ENCODE measurements around the gene WDR90.

WDR90 gene

DNA sequence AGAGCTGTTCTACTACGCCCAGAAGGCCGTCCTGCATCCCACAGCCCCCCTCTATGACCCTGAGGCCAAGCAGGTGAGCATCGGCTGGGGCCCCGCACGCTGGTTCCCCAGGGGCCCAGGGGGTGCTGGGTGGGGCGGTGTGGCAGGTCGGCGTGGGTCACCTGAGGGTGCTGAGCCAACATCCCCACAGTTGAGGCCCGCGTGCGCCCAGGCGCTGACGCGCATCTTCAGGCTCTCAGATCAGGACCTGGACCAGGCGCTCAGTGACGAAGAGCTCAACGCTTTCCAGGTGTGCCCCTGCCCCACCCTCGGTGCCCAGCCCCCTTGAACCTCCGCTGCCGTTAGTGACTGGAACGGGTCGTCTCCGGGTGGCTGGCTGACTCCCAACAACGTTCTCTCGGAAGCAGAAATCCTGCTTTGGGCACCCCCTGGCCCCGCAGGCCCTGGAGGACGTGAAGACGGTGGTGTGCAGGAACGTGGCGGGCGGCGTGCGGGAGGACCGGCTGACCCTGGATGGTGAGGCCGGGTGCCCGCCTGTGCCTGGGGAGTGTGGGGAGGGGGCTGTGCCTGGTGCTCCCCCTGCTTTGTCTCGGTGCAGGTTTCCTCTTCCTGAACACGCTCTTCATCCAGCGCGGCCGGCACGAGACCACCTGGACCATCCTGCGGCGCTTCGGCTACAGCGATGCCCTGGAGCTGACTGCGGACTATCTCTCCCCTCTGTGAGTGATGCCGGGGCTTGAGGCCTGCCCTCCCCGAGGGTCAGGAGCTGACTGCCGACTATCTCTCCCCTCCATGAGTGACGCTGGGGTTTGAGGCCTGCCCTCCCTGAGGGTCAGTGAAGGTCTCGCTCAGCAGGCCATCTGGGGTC, 21.6 kb downstream of the WDR90 start:
- no peak for DNase-seq (ENCODE audit: extremely low spot score)
- ChIA-PET CTCF (interaction anchor here (2.0 to 5.5 kb wide), 2 partner anchors 9 to 23 kb away, joined by 5 to 28 read pairs; partner anchors contain the start of gene STUB1), POLR2A (interaction anchor here (0.6 kb wide), 1 partner anchor 1107 kb away, joined by 3 read pairs; no protein-coding TSS in a partner anchor)
- TF ChIP-seq, protein P1, sequence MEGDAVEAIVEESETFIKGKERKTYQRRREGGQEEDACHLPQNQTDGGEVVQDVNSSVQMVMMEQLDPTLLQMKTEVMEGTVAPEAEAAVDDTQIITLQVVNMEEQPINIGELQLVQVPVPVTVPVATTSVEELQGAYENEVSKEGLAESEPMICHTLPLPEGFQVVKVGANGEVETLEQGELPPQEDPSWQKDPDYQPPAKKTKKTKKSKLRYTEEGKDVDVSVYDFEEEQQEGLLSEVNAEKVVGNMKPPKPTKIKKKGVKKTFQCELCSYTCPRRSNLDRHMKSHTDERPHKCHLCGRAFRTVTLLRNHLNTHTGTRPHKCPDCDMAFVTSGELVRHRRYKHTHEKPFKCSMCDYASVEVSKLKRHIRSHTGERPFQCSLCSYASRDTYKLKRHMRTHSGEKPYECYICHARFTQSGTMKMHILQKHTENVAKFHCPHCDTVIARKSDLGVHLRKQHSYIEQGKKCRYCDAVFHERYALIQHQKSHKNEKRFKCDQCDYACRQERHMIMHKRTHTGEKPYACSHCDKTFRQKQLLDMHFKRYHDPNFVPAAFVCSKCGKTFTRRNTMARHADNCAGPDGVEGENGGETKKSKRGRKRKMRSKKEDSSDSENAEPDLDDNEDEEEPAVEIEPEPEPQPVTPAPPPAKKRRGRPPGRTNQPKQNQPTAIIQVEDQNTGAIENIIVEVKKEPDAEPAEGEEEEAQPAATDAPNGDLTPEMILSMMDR (IDR thresholded peaks at IDR 0.05; ENCODE audit: control extremely low read depth, extremely low read depth, low read depth, missing control alignments) = no peak

DNA sequence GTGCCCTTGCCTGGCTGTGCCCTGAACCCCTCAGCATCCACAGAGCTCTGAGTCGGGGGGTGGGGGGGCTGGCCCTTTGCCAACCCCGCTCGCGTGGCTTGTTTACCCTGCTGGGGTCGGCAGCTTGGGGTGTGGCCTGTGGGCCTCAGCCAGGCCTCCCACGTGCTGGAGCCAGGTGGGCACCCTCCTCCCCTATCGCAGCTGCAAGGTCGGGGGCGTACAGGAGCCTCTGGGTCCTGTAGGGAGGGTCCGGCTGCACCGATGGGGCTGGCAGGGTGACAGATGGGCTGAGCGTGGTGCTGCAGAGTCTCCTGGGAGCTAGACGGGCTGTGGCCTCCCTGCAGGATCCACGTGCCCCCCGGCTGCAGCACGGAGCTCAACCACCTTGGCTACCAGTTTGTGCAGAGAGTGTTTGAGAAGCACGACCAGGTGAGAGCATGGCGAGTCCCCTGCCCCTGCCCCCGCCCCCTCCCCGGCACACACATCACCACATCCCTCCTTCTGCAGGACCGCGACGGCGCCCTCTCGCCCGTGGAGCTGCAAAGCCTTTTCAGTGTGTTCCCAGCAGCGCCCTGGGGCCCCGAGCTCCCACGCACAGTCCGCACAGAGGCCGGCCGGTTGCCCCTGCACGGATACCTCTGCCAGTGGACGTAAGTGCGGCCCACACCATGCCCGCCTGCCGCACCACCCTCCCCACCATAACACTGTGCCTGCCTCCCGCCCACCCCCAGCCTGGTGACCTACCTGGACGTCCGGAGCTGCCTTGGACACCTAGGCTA, 22.4 kb downstream of the WDR90 start:
- ChIA-PET CTCF (no interaction called here), POLR2A (interaction anchor here (0.6 kb wide), 2 partner anchors 42 to 1106 kb away, joined by 3 to 6 read pairs; no protein-coding TSS in a partner anchor)
- TF ChIP-seq, protein P1 (IDR thresholded peaks at IDR 0.05; ENCODE audit: control extremely low read depth, extremely low read depth, low read depth, missing control alignments) = no peak
- DNase-seq (ENCODE audit: extremely low spot score) = no peak

DNA sequence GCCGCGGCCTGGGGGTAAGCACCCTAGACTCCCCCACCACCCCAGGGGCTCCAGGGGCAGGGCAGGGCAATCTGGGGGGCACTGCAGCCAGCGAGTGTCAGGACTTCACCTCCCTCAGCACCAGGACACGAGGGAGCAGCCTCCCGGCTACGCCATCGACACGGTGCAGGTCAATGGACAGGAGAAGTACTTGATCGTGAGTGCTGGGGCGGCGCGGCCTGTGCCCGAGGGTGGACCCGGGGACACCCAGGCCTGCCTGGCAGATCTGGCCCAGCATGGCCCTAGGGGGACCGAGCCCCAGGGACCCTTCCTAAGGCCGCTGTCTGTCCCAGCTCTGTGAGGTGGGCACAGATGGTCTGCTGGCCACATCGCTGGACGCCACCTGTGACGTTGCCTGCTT, 23.2 kb downstream of the WDR90 start:
- ChIA-PET POLR2A (interaction anchor here (0.6 kb wide), 1 partner anchor 43 kb away, joined by 6 read pairs; no protein-coding TSS in a partner anchor), CTCF (no interaction called here)
- TF ChIP-seq, protein P1 (IDR thresholded peaks at IDR 0.05; ENCODE audit: control extremely low read depth, extremely low read depth, low read depth, missing control alignments) = no peak
- no peak for DNase-seq (ENCODE audit: extremely low spot score)

DNA sequence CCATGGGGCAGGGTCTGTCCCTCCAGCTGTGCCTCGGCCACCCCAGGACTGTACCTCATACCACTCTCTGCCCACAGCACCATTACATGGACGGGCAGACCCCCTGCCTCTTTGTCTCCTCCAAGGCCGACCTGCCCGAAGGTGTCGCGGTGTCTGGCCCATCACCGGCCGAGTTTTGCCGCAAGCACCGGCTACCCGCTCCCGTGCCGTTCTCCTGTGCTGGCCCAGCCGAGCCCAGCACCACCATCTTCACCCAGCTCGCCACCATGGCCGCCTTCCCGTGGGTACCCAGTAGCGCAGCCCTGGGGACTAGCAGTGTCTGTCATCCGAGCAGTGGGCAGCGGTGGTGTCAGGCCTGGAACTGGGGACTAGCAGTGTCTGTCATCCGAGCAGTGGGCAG, 23.7 kb downstream of the WDR90 start:
- ChIA-PET POLR2A (interaction anchor here (0.7 kb wide), 1 partner anchor 31 kb away, joined by 3 read pairs; the partner anchor contains the start of gene MCRIP2), CTCF (no interaction called here)
- TF ChIP-seq, protein P1 (IDR thresholded peaks at IDR 0.05; ENCODE audit: control extremely low read depth, extremely low read depth, low read depth, missing control alignments) = no peak
- DNase-seq (ENCODE audit: extremely low spot score) = no peak

DNA sequence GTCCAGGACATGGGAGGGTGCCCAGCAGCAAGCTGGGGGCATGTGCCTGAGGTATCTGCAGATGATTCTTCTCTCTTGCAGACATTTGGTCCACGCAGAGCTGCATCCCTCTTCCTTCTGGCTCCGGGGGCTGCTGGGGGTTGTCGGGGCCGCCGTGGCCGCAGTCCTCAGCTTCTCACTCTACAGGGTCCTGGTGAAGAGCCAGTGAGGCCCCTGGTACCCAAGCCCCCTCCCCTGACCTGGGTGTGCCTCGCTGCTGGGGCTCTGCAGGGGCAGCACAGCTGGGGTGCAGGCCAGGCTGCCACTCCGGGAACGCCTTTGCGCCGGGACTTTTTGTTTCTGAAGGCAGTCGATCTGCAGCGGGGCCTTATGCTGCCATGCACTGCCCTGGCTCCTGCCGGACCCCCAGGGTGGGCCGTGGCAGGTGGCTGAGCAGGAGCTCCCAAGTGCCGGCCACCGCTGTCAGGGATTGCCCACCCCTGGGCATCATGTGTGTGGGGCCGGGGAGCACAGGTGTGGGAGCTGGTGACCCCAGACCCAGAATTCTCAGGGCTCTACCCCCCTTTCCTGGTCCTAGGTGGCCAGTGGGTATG, 24.3 kb downstream of the WDR90 start:
- TF ChIP-seq, protein P1 (IDR thresholded peaks at IDR 0.05; ENCODE audit: control extremely low read depth, extremely low read depth, low read depth, missing control alignments) = no peak
- CTCF ChIA-PET = no interaction called here
- no peak for DNase-seq (ENCODE audit: extremely low spot score)
- POLR2A ChIA-PET = interaction anchor here (0.7 kb wide), 1 partner anchor 32 kb away, joined by 3 read pairs; the partner anchor contains the start of gene MCRIP2
